Endodermal cell (in vitro differentiated cells): ENCODE data around the gene FOXP4. TPM values are rescaled to one million over a fixed set of nuclear protein-coding genes. Genes with fewer than 3 reads are reported as not detected.

Source experiments
- DNase-seq: peaks from one replicate; pipeline ENCODE4 v3.0.0-alpha.2; 2017
- H3K27ac ChIP-seq: 2 replicates; pipeline ENCODE4 v1.5.1; 2013; ENCODE audit warnings: mild to moderate bottlenecking, low read depth, low read length, moderate library complexity
- H3K27me3 ChIP-seq: 2 replicates; pipeline ENCODE4 v1.6.1; 2013; ENCODE audit warnings: mild to moderate bottlenecking, low read length, moderate library complexity; ENCODE audit not compliant: insufficient read depth, control insufficient read depth, poor library complexity, severe bottlenecking
- H3K36me3 ChIP-seq: 2 replicates; pipeline ENCODE4 v1.7.0; 2013; ENCODE audit warnings: mild to moderate bottlenecking, low read length, moderate library complexity; ENCODE audit not compliant: control insufficient read depth, insufficient read depth
- H3K4me1 ChIP-seq: one replicate; pipeline ENCODE4 v1.7.0; 2013; ENCODE audit warnings: low read length; ENCODE audit not compliant: control insufficient read depth, insufficient read depth
- H3K4me3 ChIP-seq: 2 replicates; pipeline ENCODE4 v1.5.1; 2013; ENCODE audit warnings: mild to moderate bottlenecking, low read length, moderate library complexity
- H3K9ac ChIP-seq: 2 replicates; pipeline ENCODE4 v1.6.1; 2013; ENCODE audit warnings: mild to moderate bottlenecking, low read length, moderate library complexity; ENCODE audit not compliant: poor library complexity, severe bottlenecking; ENCODE audit errors: extremely low read depth
- H3K9me3 ChIP-seq: 2 replicates; pipeline ENCODE4 v1.6.1; 2013; ENCODE audit warnings: mild to moderate bottlenecking, low read length, moderate library complexity; ENCODE audit not compliant: control insufficient read depth
- H3K27ac Mint-ChIP-seq: 2 replicates; pipeline ENCODE4 v1.8.0; 2020; ENCODE audit warnings: mixed read lengths
- H3K27me3 Mint-ChIP-seq: 2 replicates; pipeline ENCODE4 v1.8.0; 2021; ENCODE audit warnings: mild to moderate bottlenecking, mixed read lengths; ENCODE audit not compliant: insufficient read depth
- H3K36me3 Mint-ChIP-seq: 2 replicates; pipeline ENCODE4 v1.8.0; 2020; ENCODE audit warnings: low read depth, mixed read lengths
- H3K4me1 Mint-ChIP-seq: 2 replicates; pipeline ENCODE4 v1.8.0; 2020; ENCODE audit warnings: mixed read lengths
- H3K4me3 Mint-ChIP-seq: 2 replicates; pipeline ENCODE4 v1.8.0; 2020; ENCODE audit warnings: mild to moderate bottlenecking, moderate library complexity, mixed read lengths
- H3K9me3 Mint-ChIP-seq: 2 replicates; pipeline ENCODE4 v1.8.0; 2020; ENCODE audit warnings: mild to moderate bottlenecking, mixed read lengths
- CTCF ChIP-seq: fragments of 200-600 bp; sonication (generic); conservative IDR thresholded peaks from 2 replicates; pipeline ENCODE4 v1.5.0; 2021; ENCODE audit warnings: antibody characterized with exemption, mild to moderate bottlenecking
- WGBS, 2 experiments: methylation state at CpG; one replicate each; pipeline versions ENCODE4 v1.1.5 to v1.1.7; 2013; ENCODE audit warnings: missing lambda C conversion rate in 2 of 2, mixed read lengths in 1 of 2; ENCODE audit not compliant: insufficient coverage in 1 of 2, insufficient read length in 1 of 2; 5-methylcytosine and 5-hydroxymethylcytosine counted together
- total RNA-seq, 2 donors: library from RNA; stranded (reverse); fragmentation: NEBNext Ultra II Directional in 1 of 2; extraction: Animal tissue kit (Norgen Biotek cat#: 25700) in 1 of 2; gene quantifications; 2 replicates in 1 of 2; 3 replicates in 1 of 2; pipeline ENCODE4 v1.2.1, GENCODE V29; 2021

The FOXP4 gene
- total RNA-seq, 2 donors from 2014 or later, result 44.4 to 47.7 TPM

GRCh38 chr6:41646026-41646795, 100.0 kb downstream of the FOXP4 start:
- peak; percentile 38 for DNase-seq
- Histone ChIP-seq H3K36me3 (peaks cover 8% of the 10 kb centered on the region), H3K27ac (no peak overlapping the region), H3K9ac (no peak overlapping the region), H3K27me3 (no peaks in the 10 kb centered on the region), H3K9me3 (no peaks in the 10 kb centered on the region), H3K4me1 (peaks cover 8% of the 10 kb centered on the region), H3K4me3 (no peak overlapping the region)
- 89 to 91% methylated on average over 9 to 14 of the region's 14 CpGs for WGBS, 2 experiments
- peaks cover 6% of the 10 kb centered on the region for H3K27me3 Mint-ChIP-seq
- H3K27ac Mint-ChIP-seq, result no peak overlapping the region
- H3K4me3 Mint-ChIP-seq, result no peak overlapping the region
- peaks cover 40% of the 10 kb centered on the region for H3K36me3 Mint-ChIP-seq
- no peaks in the 10 kb centered on the region for H3K9me3 Mint-ChIP-seq
- peaks cover 29% of the 10 kb centered on the region for H3K4me1 Mint-ChIP-seq
- TF ChIP-seq CTCF, result no peak

- H3K4me3 ChIP-seq, result no peak overlapping the region
- H3K9me3 Mint-ChIP-seq, result no peaks in the 10 kb centered on the region
- peaks cover 8% of the 10 kb centered on the region for H3K36me3 ChIP-seq
Observed at GRCh38 chr6:41647061-41647511, 100.9 kb downstream of the FOXP4 start.

DNA sequence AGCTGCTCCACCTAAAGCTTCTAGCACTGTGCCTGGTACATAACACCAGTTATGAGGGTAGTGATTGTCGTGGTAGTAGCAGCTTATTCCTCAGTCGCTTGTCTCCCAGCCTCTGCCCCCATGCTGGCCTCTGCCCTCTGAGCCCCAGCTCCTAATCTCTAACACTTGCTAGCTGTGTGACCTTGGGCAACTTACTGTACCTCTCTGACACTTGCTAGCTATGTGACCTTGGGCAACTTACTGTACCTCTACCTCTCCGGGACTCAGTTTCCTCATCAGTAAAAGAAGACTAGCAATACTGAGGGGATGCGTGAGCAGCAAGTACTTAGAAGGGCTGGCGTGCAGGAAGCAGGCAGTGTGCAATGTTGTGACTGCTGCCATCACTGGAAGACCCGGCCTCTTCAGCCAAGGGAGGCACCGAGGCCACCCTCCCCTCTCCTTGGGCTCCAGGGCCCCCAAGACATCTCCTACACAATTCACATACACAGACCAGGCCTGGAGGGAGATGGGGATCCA, 101.9 kb downstream of the FOXP4 start:
- Mint-ChIP-seq H3K27ac (no peak overlapping the region), H3K4me3 (no peak overlapping the region), H3K27me3 (no peaks in the 10 kb centered on the region), H3K4me1 (peaks cover 23% of the 10 kb centered on the region), H3K36me3 (peaks cover 46% of the 10 kb centered on the region), H3K9me3 (no peaks in the 10 kb centered on the region)
- H3K9ac ChIP-seq, result no peak overlapping the region
- DNase-seq, result no peak
- peaks cover 5% of the 10 kb centered on the region for H3K4me1 ChIP-seq
- H3K4me3 ChIP-seq, result no peak overlapping the region
- peaks cover 8% of the 10 kb centered on the region for H3K36me3 ChIP-seq
- no peaks in the 10 kb centered on the region for H3K27me3 ChIP-seq
- no peak overlapping the region for H3K27ac ChIP-seq
- WGBS, 2 experiments, result 92 to 100% methylated on average over 5 to 7 of the region's 7 CpGs
- TF ChIP-seq CTCF, result no peak
- no peaks in the 10 kb centered on the region for H3K9me3 ChIP-seq

More at GRCh38 chr6:41647061-41647511, 100.9 kb downstream of the FOXP4 start:
- H3K9ac ChIP-seq, result no peak overlapping the region
- H3K27ac Mint-ChIP-seq, result no peak overlapping the region
- no peak for TF ChIP-seq CTCF
- H3K36me3 Mint-ChIP-seq, result peaks cover 40% of the 10 kb centered on the region
- 92 to 96% methylated on average over 4 to 9 of the region's 9 CpGs for WGBS, 2 experiments
- DNase-seq, result no peak
- H3K4me1 Mint-ChIP-seq, result peaks cover 29% of the 10 kb centered on the region
- no peak overlapping the region for H3K27ac ChIP-seq
- peaks cover 8% of the 10 kb centered on the region for H3K4me1 ChIP-seq
- no peak overlapping the region for H3K4me3 Mint-ChIP-seq
- no peaks in the 10 kb centered on the region for H3K27me3 Mint-ChIP-seq
- no peaks in the 10 kb centered on the region for H3K27me3 ChIP-seq
- no peaks in the 10 kb centered on the region for H3K9me3 ChIP-seq
